ENCODE measurements around the gene ZNF407.

ZNF407 gene

GRCh38 chr18:74672371-74672770, 74.7 kb downstream of the ZNF407 start:
- no peak for DNase-seq (ENCODE audit: low spot score)

DNA sequence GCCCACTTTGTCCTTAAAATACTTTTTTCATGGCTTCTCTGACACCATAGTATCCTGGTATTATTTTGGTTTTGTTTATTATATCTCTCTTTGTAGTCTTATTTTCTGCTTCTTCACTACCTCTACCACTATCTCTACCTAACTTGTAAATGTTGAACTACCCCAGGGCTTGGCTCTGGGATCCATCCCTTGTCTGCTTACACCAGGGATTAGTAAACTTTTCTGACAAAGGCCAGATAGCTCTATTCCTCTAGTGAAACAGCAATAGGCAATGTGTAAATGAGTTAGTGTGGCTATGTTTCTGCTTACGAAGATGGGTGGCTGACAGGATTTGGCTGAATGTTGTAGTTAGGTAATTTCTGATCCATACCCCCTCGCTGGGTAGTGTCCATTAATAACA, 76.8 kb downstream of the ZNF407 start:
- DNase-seq (ENCODE audit: low spot score), result no peak

DNA sequence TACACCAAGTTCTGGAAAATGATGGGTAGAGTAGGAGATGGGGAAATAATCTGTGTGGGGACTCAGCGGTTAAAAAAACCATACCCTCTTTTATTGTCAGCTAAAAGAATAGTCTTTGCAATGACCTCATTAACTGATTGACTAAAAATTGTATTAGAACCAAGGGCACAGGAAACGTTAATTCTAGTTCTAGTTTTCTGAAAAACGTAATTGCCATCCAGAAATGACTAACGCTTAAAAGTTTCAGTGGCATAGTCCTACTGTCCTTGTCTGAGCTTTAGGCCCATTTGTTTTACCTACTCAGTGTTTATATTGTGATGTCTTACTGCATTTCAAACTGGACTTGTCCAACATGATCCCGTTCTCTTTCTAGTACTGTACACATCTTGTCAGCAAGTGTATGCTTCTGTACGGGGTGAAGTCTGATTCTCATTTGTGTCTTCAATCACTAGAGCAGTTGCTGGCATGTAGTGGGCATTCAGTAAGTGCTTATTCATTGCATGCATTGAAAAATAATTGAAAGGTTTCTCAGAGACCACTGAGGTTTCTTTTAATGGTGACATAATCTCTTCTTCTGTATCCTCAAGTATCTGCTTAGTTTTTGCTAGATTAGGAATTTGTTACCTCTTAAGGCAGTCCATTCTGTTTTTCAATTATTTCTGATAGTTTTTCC, 81.5 kb downstream of the ZNF407 start:
- DNase-seq (ENCODE audit: low spot score), result no peak

- DNase-seq (ENCODE audit: low spot score), result no peak
Observed at GRCh38 chr18:74679679-74680076, 82.0 kb downstream of the ZNF407 start.

- no peak for DNase-seq (ENCODE audit: low spot score)
Observed at GRCh38 chr18:74682141-74682990, 84.7 kb downstream of the ZNF407 start.

DNA sequence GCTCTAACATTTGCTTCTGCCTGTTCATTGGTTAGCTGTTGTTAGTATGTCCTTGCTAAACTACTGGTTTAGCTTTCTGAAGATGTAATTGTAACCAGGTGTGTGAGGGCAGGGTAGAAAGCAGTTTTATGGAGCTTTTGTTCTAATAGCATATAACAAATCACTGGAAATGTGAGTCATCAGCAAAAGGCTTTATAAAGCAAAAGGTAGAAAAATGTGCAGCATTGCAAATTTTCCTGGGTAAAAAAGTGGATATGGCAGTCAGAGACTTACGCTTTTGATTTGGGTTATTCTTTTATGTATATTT, 85.3 kb downstream of the ZNF407 start:
- DNase-seq (ENCODE audit: low spot score), result no peak

GRCh38 chr18:74683573-74683972, 85.9 kb downstream of the ZNF407 start:
- no peak for DNase-seq (ENCODE audit: low spot score)

- DNase-seq (ENCODE audit: low spot score), result no peak
Observed at GRCh38 chr18:74689251-74689650, 91.6 kb downstream of the ZNF407 start.

DNA sequence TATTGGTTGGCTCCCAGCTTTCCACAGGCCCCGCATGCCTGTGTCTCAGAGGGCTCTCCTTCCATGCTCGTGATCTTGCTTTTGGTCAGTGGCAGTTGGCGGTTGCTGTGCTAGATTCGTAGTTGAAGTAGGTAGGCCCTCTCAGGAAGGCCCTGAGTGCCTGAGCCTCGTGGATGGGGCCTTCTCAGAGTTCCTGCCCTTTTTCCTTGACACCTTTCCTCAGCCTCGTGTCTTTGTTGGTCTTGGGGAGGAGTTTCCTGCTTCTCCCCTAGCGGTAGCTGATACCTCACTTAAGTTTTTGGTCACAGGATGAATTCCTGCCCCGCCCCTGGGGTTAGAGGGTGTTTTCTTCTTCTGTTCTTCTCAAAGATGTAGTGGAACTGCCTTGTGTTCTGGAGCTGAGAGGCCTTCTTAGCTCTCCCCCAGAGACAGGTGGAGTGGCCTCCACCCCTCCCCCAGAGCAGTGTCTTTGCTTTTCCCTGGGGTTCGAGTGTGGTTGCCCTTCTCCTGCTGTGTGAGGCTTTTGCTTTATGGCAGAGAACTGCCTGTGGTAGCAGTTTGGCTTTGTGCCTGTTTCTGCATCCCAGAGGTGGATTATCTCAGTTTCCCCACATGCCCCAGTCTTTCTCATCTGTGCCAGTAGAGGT, 94.8 kb downstream of the ZNF407 start:
- no peak for DNase-seq (ENCODE audit: low spot score)

GRCh38 chr18:74694436-74694835, 96.8 kb downstream of the ZNF407 start:
- no peak for DNase-seq (ENCODE audit: low spot score)

- DNase-seq (ENCODE audit: low spot score), result no peak
Observed at GRCh38 chr18:74695170-74695569, 97.5 kb downstream of the ZNF407 start.

DNA sequence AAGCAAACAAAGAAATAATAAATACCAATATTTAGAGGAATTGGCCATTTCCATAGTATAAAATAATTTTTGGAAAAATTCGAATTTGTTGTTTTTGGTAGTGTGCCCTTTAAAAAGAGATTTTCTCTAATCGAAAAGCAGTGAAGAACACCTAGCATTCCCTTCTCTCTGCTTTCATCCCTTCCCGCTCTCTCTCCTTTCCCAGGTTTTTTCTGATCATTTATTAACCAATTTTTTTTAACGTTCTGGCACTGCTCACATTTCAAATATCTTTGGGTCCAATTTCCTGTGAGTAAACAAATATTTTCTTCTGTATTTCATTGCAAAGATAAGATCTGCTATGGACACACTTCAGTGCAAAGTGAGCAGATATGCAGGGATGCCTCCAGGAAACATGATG, 101.2 kb downstream of the ZNF407 start:
- no peak for DNase-seq (ENCODE audit: low spot score)

DNA sequence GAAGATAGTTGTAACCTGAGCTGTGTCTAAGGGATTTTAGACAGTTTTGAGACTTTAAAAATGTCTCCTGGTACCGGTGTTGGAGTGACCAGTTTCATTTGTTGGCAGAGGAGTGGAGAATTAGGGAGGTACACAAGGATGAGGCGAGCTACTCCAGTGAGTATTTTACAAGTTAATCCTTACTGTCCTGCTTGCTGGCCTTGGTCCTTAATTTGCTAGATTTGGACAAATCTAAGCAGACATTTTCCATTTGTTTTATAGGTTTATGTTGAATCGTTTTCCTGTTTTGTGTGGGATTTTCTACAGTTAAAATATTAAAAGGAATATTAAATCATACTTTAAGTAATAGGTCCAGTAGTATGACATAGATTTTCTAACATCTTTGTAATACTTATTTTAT, 101.8 kb downstream of the ZNF407 start:
- no peak for DNase-seq (ENCODE audit: low spot score)

GRCh38 chr18:74702950-74703349, 105.3 kb downstream of the ZNF407 start:
- DNase-seq (ENCODE audit: low spot score), result no peak

GRCh38 chr18:74708169-74708568, 110.5 kb downstream of the ZNF407 start:
- DNase-seq (ENCODE audit: low spot score), result no peak

DNA sequence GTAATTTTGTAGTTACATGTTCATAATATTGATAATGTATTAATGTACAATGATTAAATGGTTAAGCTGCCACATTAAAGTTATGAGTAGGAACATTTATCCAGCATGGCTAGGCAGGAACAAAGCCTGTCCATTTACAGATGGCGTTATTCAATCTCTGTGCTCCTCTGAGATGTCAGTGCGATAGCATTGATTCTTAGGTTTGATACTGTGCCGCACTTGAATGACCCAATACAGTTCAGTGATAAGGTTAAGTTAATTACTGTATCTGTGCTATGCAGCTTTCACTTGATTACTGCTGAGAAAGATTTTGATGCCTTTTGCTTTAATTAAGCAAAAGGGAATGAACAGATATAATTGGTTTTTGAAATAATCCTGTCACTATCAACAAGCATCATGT, 111.8 kb downstream of the ZNF407 start:
- DNase-seq (ENCODE audit: low spot score), result no peak

GRCh38 chr18:74714120-74714519, 116.5 kb downstream of the ZNF407 start:
- no peak for DNase-seq (ENCODE audit: low spot score)

GRCh38 chr18:74714791-74715190, 117.1 kb downstream of the ZNF407 start:
- no peak for DNase-seq (ENCODE audit: low spot score)

GRCh38 chr18:74715306-74715705, 117.6 kb downstream of the ZNF407 start:
- no peak for DNase-seq (ENCODE audit: low spot score)

- no peak for DNase-seq (ENCODE audit: low spot score)
Observed at GRCh38 chr18:74715865-74716712, 118.4 kb downstream of the ZNF407 start.

GRCh38 chr18:74718312-74718711, 120.6 kb downstream of the ZNF407 start:
- DNase-seq (ENCODE audit: low spot score), result no peak

DNA sequence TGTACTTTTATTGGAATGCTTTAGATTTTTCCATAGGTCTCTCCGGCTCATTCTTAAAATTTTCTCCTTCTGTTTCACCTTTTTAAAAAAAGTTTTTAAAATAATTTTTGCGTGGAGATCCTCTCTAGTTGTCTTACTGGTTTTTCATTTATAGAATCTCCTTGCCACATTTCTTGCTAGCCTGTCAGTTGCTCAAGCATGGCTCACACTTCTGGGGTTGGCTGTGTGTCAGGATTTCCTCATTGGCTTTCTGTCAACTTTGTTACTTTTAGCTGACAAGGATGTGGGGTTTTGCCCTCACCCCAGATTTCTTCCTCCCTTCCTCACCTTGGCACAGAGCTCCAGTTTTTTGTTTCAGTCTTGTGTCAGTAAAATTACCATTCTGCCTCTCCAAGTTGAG, 124.6 kb downstream of the ZNF407 start:
- DNase-seq (ENCODE audit: low spot score), result no peak
